ENCODE data around the gene PXMP4. TPM values are rescaled to one million over a fixed set of nuclear protein-coding genes. Genes with fewer than 3 reads are reported as not detected.

The PXMP4 gene
- total and polyA plus RNA-seq, 2 experiments from 2014 or later, result 5.9 to 14.1 TPM

GRCh38 chr20:33676121-33676520 lies 44.0 kb downstream of the PXMP4 start:
- H3K27ac ChIP-seq, result no peak overlapping the region
- no peaks in the 10 kb centered on the region for H3K27me3 ChIP-seq (replicated peaks; ENCODE audit: insufficient read depth)
- H3K4me1 ChIP-seq (ENCODE audit: insufficient read depth), result peaks cover 29% of the 10 kb centered on the region
- no peak overlapping the region for H2AFZ ChIP-seq
- 75 to 81% methylated on average over 10 to 11 of the region's 11 CpGs for WGBS, 2 experiments (ENCODE audit: low coverage in 1 of 2, low lambda C conversion rate in 2 of 2, missing lambda C conversion rate in 2 of 2)
- H3K36me3 ChIP-seq (ENCODE audit: low read depth), result no peaks in the 10 kb centered on the region
- peaks cover 14% of the 10 kb centered on the region for H3F3A ChIP-seq (ENCODE audit: insufficient read depth)
- H3K4me3 ChIP-seq, result no peak overlapping the region
- H3K9me3 ChIP-seq (ENCODE audit: low read depth), result no peaks in the 10 kb centered on the region
- in situ Hi-C loops (cut with MboI), result no loop called here
- H3K4me2 ChIP-seq (ENCODE audit: unreplicated experiment), result no peak overlapping the region
- no peak for DNase-seq
- TF ChIP-seq EZH2phosphoT487 (IDR thresholded peaks at IDR 0.05; ENCODE audit: insufficient read depth, low read depth) (no peak), EZH2 (IDR thresholded peaks at IDR 0.05; ENCODE audit: insufficient read depth, poor library complexity, severe bottlenecking) (no peak)
- no peaks in the 10 kb centered on the region for H3K9me2 ChIP-seq (ENCODE audit: insufficient read depth)
- no peak overlapping the region for H3K9ac ChIP-seq
- H4K20me1 ChIP-seq (ENCODE audit: insufficient read depth), result no peaks in the 10 kb centered on the region
- peaks cover 21% of the 10 kb centered on the region for H3K79me2 ChIP-seq (ENCODE audit: insufficient read depth)

GRCh38 chr20:33675136-33675959 lies 44.8 kb downstream of the PXMP4 start:
- 13 to 15% methylated on average over 16 of the region's 16 CpGs for WGBS, 2 experiments (ENCODE audit: low coverage in 1 of 2, low lambda C conversion rate in 2 of 2, missing lambda C conversion rate in 2 of 2)
- Histone ChIP-seq H3F3A (ENCODE audit: insufficient read depth) (peaks cover 14% of the 10 kb centered on the region), H3K4me3 (peak overlapping the region; percentile 81), H3K36me3 (ENCODE audit: low read depth) (no peaks in the 10 kb centered on the region), H2AFZ (peak overlapping the region; percentile 96), H3K9me2 (ENCODE audit: insufficient read depth) (no peaks in the 10 kb centered on the region), H3K27ac (peak overlapping the region; percentile 59), H4K20me1 (ENCODE audit: insufficient read depth) (no peaks in the 10 kb centered on the region), H3K4me2 (ENCODE audit: unreplicated experiment) (peak overlapping the region; percentile 87), H3K9ac (peak overlapping the region; percentile 84), H3K4me1 (ENCODE audit: insufficient read depth) (peaks cover 25% of the 10 kb centered on the region), H3K79me2 (ENCODE audit: insufficient read depth) (peaks cover 21% of the 10 kb centered on the region), H3K9me3 (ENCODE audit: low read depth) (no peaks in the 10 kb centered on the region), H3K27me3 (replicated peaks; ENCODE audit: insufficient read depth) (no peaks in the 10 kb centered on the region)
- in situ Hi-C loops (cut with MboI), result no loop called here
- TF ChIP-seq EZH2 (IDR thresholded peaks at IDR 0.05; ENCODE audit: insufficient read depth, poor library complexity, severe bottlenecking) (no peak), EZH2phosphoT487 (IDR thresholded peaks at IDR 0.05; ENCODE audit: insufficient read depth, low read depth) (no peak)
- peak; percentile 50 for DNase-seq

GRCh38 chr20:33674294-33675135 lies 45.6 kb downstream of the PXMP4 start, which contains the start of gene NECAB3:
Gene NECAB3 (minus strand): TSS chr20:33674428. CDS start chr20:33674352, 76 bp downstream.
- H3K79me2 ChIP-seq (ENCODE audit: insufficient read depth), result peaks cover 21% of the 10 kb centered on the region
- H3K4me1 ChIP-seq (ENCODE audit: insufficient read depth), result peaks cover 25% of the 10 kb centered on the region
- no peaks in the 10 kb centered on the region for H3K9me3 ChIP-seq (ENCODE audit: low read depth)
- H3K27me3 ChIP-seq (replicated peaks; ENCODE audit: insufficient read depth), result no peaks in the 10 kb centered on the region
- no peaks in the 10 kb centered on the region for H4K20me1 ChIP-seq (ENCODE audit: insufficient read depth)
- peaks cover 14% of the 10 kb centered on the region for H3F3A ChIP-seq (ENCODE audit: insufficient read depth)
- WGBS, 2 experiments (ENCODE audit: low coverage in 1 of 2, low lambda C conversion rate in 2 of 2, missing lambda C conversion rate in 2 of 2), result 3 to 5% methylated on average over 29 to 42 of the region's 73 CpGs
- H2AFZ ChIP-seq, result peak within 1 kb of the TSS; percentile 96
- H3K4me3 ChIP-seq, result peak within 1 kb of the TSS; percentile 81
- in situ Hi-C loops (cut with MboI), result no loop called here
- H3K4me2 ChIP-seq (ENCODE audit: unreplicated experiment), result peak within 1 kb of the TSS; percentile 87
- no peaks in the 10 kb centered on the region for H3K36me3 ChIP-seq (ENCODE audit: low read depth)
- peak within 1 kb of the TSS; percentile 59 for H3K27ac ChIP-seq
- no peak for TF ChIP-seq EZH2 (IDR thresholded peaks at IDR 0.05; ENCODE audit: insufficient read depth, poor library complexity, severe bottlenecking)
- no peak for TF ChIP-seq EZH2phosphoT487 (IDR thresholded peaks at IDR 0.05; ENCODE audit: insufficient read depth, low read depth)
- peak; percentile 91 for DNase-seq
- peak within 1 kb of the TSS; percentile 84 for H3K9ac ChIP-seq
- H3K9me2 ChIP-seq (ENCODE audit: insufficient read depth), result no peaks in the 10 kb centered on the region
